Mononuclear cell (primary cell): ENCODE results near the gene ADGRE1. TPM values are rescaled to one million over a fixed set of nuclear protein-coding genes. Genes with fewer than 3 reads are reported as not detected.
"Not testable (repeated sequence)": the region's sequence is repeated elsewhere in the genome, so short reads cannot be mapped to it uniquely, and the experiment has no call there.

Source experiments
- H3K27me3 ChIP-seq: 2 replicates; pipeline ENCODE4 v1.6.0; 2011; ENCODE audit warnings: low read length, control low read depth; ENCODE audit not compliant: insufficient read depth
- H3K4me1 ChIP-seq: 2 replicates; pipeline ENCODE4 v1.5.1; 2011; ENCODE audit warnings: mild to moderate bottlenecking, low read length, control low read depth; ENCODE audit not compliant: insufficient read depth
- H3K4me3 ChIP-seq: 2 replicates; pipeline ENCODE4 v1.5.1; 2011; ENCODE audit warnings: mild to moderate bottlenecking, low read length, moderate library complexity
- H3K9me3 ChIP-seq: 2 replicates; pipeline ENCODE4 v1.5.1; 2011; ENCODE audit warnings: low read depth, mild to moderate bottlenecking, control low read depth, low read length
- total RNA-seq: library from RNA; depleted of rRNA; stranded (reverse); fragments of >200 nt; gene quantifications from one replicate; pipeline ENCODE4 v1.2.3, GENCODE V29; 2012

ADGRE1 gene
- total RNA-seq, 1 donor = 15.4 TPM

GRCh38 chr19:6865849-6866248 is 21.5 kb upstream of the ADGRE1 start:
- no peaks in the 10 kb centered on the region for H3K9me3 ChIP-seq
- H3K4me1 ChIP-seq = peaks cover 49% of the 10 kb centered on the region
- no peaks in the 10 kb centered on the region for H3K27me3 ChIP-seq
- H3K4me3 ChIP-seq = no peak overlapping the region

GRCh38 chr19:6866741-6867151 is 20.6 kb upstream of the ADGRE1 start:
- peaks cover 49% of the 10 kb centered on the region for H3K4me1 ChIP-seq

GRCh38 chr19:6868351-6868750 is 19.0 kb upstream of the ADGRE1 start:
- peaks cover 40% of the 10 kb centered on the region for H3K4me1 ChIP-seq
- no peak overlapping the region for H3K4me3 ChIP-seq
- H3K27me3 ChIP-seq = no peaks in the 10 kb centered on the region
- no peaks in the 10 kb centered on the region for H3K9me3 ChIP-seq

More at GRCh38 chr19:6866741-6867151, 20.6 kb upstream of the ADGRE1 start:
- no peak overlapping the region for H3K4me3 ChIP-seq
- H3K9me3 ChIP-seq = no peaks in the 10 kb centered on the region
- no peaks in the 10 kb centered on the region for H3K27me3 ChIP-seq

GRCh38 chr19:6869151-6869882 is 18.1 kb upstream of the ADGRE1 start:
- peaks cover 34% of the 10 kb centered on the region for H3K4me1 ChIP-seq
- not testable (repeated sequence) for H3K4me3 ChIP-seq

GRCh38 chr19:6873708-6874431 is 13.5 kb upstream of the ADGRE1 start:
- Histone ChIP-seq H3K9me3 (no peaks in the 10 kb centered on the region), H3K4me3 (no peak overlapping the region), H3K27me3 (no peaks in the 10 kb centered on the region), H3K4me1 (peaks cover 30% of the 10 kb centered on the region)

More at GRCh38 chr19:6869151-6869882, 18.1 kb upstream of the ADGRE1 start:
- not testable (repeated sequence) for H3K27me3 ChIP-seq, H3K9me3 ChIP-seq

- no peaks in the 10 kb centered on the region for H3K9me3 ChIP-seq
- H3K27me3 ChIP-seq = no peaks in the 10 kb centered on the region
- no peak overlapping the region for H3K4me3 ChIP-seq
- peaks cover 21% of the 10 kb centered on the region for H3K4me1 ChIP-seq
Measured at GRCh38 chr19:6875218-6875617, 12.2 kb upstream of the ADGRE1 start.

- Histone ChIP-seq H3K9me3 (no peaks in the 10 kb centered on the region), H3K4me1 (peaks cover 21% of the 10 kb centered on the region), H3K4me3 (no peak overlapping the region), H3K27me3 (no peaks in the 10 kb centered on the region)
Measured at GRCh38 chr19:6876748-6877147, 10.6 kb upstream of the ADGRE1 start.

- H3K4me1 ChIP-seq = peaks cover 21% of the 10 kb centered on the region
- no peaks in the 10 kb centered on the region for H3K27me3 ChIP-seq
- H3K4me3 ChIP-seq = no peak overlapping the region
- no peaks in the 10 kb centered on the region for H3K9me3 ChIP-seq
Measured at GRCh38 chr19:6877766-6878165, 9.6 kb upstream of the ADGRE1 start.

GRCh38 chr19:6886277-6886897 is 992 bp upstream of the ADGRE1 start:
- Histone ChIP-seq H3K27me3 (no peaks in the 10 kb centered on the region), H3K4me1 (peaks cover 52% of the 10 kb centered on the region), H3K9me3 (no peaks in the 10 kb centered on the region), H3K4me3 (no peak overlapping the region)

GRCh38 chr19:6888967-6889366 is 1.6 kb downstream of the ADGRE1 start:
- Histone ChIP-seq H3K9me3 (no peaks in the 10 kb centered on the region), H3K4me1 (peaks cover 78% of the 10 kb centered on the region), H3K27me3 (no peaks in the 10 kb centered on the region), H3K4me3 (no peak overlapping the region)

- no peak overlapping the region for H3K4me3 ChIP-seq
- peaks cover 81% of the 10 kb centered on the region for H3K4me1 ChIP-seq
Measured at GRCh38 chr19:6890401-6890913, 3.1 kb downstream of the ADGRE1 start.

GRCh38 chr19:6890938-6891337 is 3.6 kb downstream of the ADGRE1 start:
- H3K4me1 ChIP-seq = peaks cover 80% of the 10 kb centered on the region
- no peaks in the 10 kb centered on the region for H3K27me3 ChIP-seq
- no peak overlapping the region for H3K4me3 ChIP-seq
- no peaks in the 10 kb centered on the region for H3K9me3 ChIP-seq

More at GRCh38 chr19:6890401-6890913, 3.1 kb downstream of the ADGRE1 start:
- Histone ChIP-seq H3K27me3 (no peaks in the 10 kb centered on the region), H3K9me3 (no peaks in the 10 kb centered on the region)

GRCh38 chr19:6891761-6892385 is 4.5 kb downstream of the ADGRE1 start:
- H3K4me1 ChIP-seq = peaks cover 71% of the 10 kb centered on the region
- no peaks in the 10 kb centered on the region for H3K27me3 ChIP-seq
- H3K9me3 ChIP-seq = no peaks in the 10 kb centered on the region
- no peak overlapping the region for H3K4me3 ChIP-seq

GRCh38 chr19:6894313-6894712 is 6.9 kb downstream of the ADGRE1 start:
- peaks cover 49% of the 10 kb centered on the region for H3K4me1 ChIP-seq
- no peaks in the 10 kb centered on the region for H3K27me3 ChIP-seq
- no peak overlapping the region for H3K4me3 ChIP-seq
- no peaks in the 10 kb centered on the region for H3K9me3 ChIP-seq

GRCh38 chr19:6903446-6903845 is 16.1 kb downstream of the ADGRE1 start:
- no peaks in the 10 kb centered on the region for H3K27me3 ChIP-seq
- H3K4me1 ChIP-seq = no peaks in the 10 kb centered on the region
- H3K9me3 ChIP-seq = peaks cover 11% of the 10 kb centered on the region
- no peak overlapping the region for H3K4me3 ChIP-seq
